B cell (primary cell): Measurements from ENCODE around the gene FCRL5.

ENCODE experiments used
- CTCF ChIP-seq: fragments of 200-600 bp; IDR thresholded peaks from one replicate; pipeline ENCODE4 v1.8.0; 2022; ENCODE audit warnings: antibody characterized with exemption, mild to moderate bottlenecking
- EZH2 ChIP-seq: IDR thresholded peaks from 2 replicates; pipeline ENCODE4 v1.6.1; 2012; ENCODE audit warnings: borderline replicate concordance, low read depth, mild to moderate bottlenecking, moderate library complexity, low read length; ENCODE audit not compliant: insufficient read depth, poor library complexity, severe bottlenecking

GRCh38 chr1:157596384-157596783 is 44.1 kb upstream of the FCRL5 start:
- TF ChIP-seq CTCF (no peak), EZH2 (no peak)
